ENCODE measurements around the gene FSTL1. TPM values are rescaled to one million over a fixed set of nuclear protein-coding genes. Genes with fewer than 3 reads are reported as not detected.

The FSTL1 gene
- total RNA-seq, 1 donor = 2,074 TPM

DNA sequence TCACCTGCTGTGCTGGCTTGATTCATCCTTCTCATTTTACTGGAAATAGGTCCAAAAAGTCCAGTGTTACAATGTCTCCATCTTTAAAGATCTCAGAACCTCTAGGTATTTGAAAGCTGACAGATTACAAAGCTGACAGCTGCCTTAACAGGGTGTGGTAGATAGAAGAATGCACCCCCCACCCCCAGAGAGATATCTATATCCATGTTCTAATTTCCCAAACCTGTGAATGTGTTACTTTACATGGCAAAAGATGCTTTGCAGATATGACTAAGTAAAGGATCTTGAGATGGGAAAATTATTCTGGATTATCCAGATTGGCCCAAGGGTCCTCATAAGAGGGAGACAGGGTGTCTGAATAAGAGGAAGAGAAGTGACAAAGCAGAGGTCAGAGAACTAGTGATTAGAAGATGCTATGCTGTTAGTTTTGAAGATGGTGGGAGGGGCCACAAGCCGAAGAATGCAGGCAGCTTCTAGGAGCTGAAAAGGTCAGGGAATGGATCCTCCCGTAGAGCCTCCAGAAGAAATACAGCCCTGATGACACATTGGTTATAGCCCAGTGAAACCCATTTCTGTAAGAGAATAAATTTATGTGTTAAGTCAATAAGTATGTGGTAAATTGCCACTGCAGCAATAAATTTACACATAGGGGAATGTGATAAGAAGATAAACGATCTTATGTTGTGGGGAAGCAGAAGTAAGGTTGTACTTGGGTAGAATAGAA lies 21.5 kb upstream of the FSTL1 start:
- peaks cover 58% of the 10 kb centered on the region for H3K4me1 ChIP-seq (ENCODE audit: insufficient read depth, low read length)
- no peak overlapping the region for H2AFZ ChIP-seq (ENCODE audit: low read length)
- H3K27ac ChIP-seq (ENCODE audit: low read depth, low read length) = peak overlapping the region; percentile 48
- no peaks in the 10 kb centered on the region for H4K20me1 ChIP-seq (ENCODE audit: insufficient read depth, low read length)
- DNase-seq (ENCODE audit: insufficient read length, low spot score, missing footprints) = peak; percentile 62
- H3K4me2 ChIP-seq (ENCODE audit: insufficient read depth, low read length) = peak overlapping the region; percentile 59
- no peaks in the 10 kb centered on the region for H3K27me3 ChIP-seq (ENCODE audit: insufficient read depth, low read length)
- H3K79me2 ChIP-seq (ENCODE audit: insufficient read depth, low read length) = no peaks in the 10 kb centered on the region
- H3K4me3 ChIP-seq (ENCODE audit: insufficient read depth, low read length) = no peak overlapping the region
- TF ChIP-seq, protein P1, sequence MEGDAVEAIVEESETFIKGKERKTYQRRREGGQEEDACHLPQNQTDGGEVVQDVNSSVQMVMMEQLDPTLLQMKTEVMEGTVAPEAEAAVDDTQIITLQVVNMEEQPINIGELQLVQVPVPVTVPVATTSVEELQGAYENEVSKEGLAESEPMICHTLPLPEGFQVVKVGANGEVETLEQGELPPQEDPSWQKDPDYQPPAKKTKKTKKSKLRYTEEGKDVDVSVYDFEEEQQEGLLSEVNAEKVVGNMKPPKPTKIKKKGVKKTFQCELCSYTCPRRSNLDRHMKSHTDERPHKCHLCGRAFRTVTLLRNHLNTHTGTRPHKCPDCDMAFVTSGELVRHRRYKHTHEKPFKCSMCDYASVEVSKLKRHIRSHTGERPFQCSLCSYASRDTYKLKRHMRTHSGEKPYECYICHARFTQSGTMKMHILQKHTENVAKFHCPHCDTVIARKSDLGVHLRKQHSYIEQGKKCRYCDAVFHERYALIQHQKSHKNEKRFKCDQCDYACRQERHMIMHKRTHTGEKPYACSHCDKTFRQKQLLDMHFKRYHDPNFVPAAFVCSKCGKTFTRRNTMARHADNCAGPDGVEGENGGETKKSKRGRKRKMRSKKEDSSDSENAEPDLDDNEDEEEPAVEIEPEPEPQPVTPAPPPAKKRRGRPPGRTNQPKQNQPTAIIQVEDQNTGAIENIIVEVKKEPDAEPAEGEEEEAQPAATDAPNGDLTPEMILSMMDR (IDR thresholded peaks at IDR 0.05; ENCODE audit: extremely low read depth, low read depth, low read length) = no peak
- H3K36me3 ChIP-seq (ENCODE audit: insufficient read depth, low read length) = no peaks in the 10 kb centered on the region
- H3K9me3 ChIP-seq (ENCODE audit: low read depth, low read length) = no peaks in the 10 kb centered on the region

DNA sequence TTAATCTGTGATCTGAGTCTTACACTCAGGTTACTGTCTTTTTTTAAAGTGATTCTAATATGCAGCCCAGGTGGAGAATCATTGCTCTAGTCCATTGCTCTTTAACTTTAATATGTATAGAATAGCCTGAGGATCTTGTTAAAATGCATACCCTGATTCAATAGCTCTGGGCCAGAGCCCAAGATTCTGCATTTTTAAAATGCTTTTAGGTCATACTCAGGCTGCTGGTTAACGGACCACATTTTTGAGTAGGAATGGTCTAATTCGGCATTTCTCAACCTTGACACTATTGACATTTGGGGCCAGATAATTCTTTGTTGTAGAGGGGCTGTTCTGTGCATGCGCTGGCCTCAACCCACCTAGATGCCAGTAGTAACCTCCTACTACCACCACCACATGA lies 20.9 kb upstream of the FSTL1 start:
- H4K20me1 ChIP-seq (ENCODE audit: insufficient read depth, low read length) = no peaks in the 10 kb centered on the region
- H3K27me3 ChIP-seq (ENCODE audit: insufficient read depth, low read length) = no peaks in the 10 kb centered on the region
- H3K4me1 ChIP-seq (ENCODE audit: insufficient read depth, low read length) = peaks cover 58% of the 10 kb centered on the region
- peak overlapping the region; percentile 59 for H3K4me2 ChIP-seq (ENCODE audit: insufficient read depth, low read length)
- H3K4me3 ChIP-seq (ENCODE audit: insufficient read depth, low read length) = peak overlapping the region; percentile 18
- no peaks in the 10 kb centered on the region for H3K79me2 ChIP-seq (ENCODE audit: insufficient read depth, low read length)
- peak overlapping the region; percentile 48 for H3K27ac ChIP-seq (ENCODE audit: low read depth, low read length)
- H2AFZ ChIP-seq (ENCODE audit: low read length) = no peak overlapping the region
- no peaks in the 10 kb centered on the region for H3K9me3 ChIP-seq (ENCODE audit: low read depth, low read length)
- no peak for DNase-seq (ENCODE audit: insufficient read length, low spot score, missing footprints)
- H3K36me3 ChIP-seq (ENCODE audit: insufficient read depth, low read length) = no peaks in the 10 kb centered on the region
- TF ChIP-seq, protein P1 (IDR thresholded peaks at IDR 0.05; ENCODE audit: extremely low read depth, low read depth, low read length) = no peak

DNA sequence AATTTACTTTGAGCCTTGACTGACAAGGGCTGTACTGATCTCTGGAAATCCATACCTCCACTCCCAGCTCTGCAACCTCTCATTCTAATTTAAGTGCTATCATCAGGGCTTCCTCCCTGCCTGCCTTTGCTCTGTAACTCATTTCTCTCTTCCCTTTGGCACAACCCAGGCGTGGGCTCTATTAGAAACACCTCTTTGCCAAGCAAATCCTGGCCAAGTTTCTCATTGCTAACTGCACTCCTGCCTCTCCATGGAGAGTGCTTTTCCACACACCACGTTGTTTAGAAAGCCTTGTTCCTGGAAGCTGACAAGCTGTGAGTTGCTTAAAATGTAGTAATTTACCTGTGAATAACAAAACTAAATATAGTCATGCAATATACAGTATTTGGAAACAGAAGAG lies 20.1 kb upstream of the FSTL1 start:
- H3K27me3 ChIP-seq (ENCODE audit: insufficient read depth, low read length) = no peaks in the 10 kb centered on the region
- H3K4me2 ChIP-seq (ENCODE audit: insufficient read depth, low read length) = peak overlapping the region; percentile 59
- H4K20me1 ChIP-seq (ENCODE audit: insufficient read depth, low read length) = no peaks in the 10 kb centered on the region
- peak overlapping the region; percentile 11 for H2AFZ ChIP-seq (ENCODE audit: low read length)
- H3K4me1 ChIP-seq (ENCODE audit: insufficient read depth, low read length) = peaks cover 58% of the 10 kb centered on the region
- no peaks in the 10 kb centered on the region for H3K9me3 ChIP-seq (ENCODE audit: low read depth, low read length)
- no peaks in the 10 kb centered on the region for H3K79me2 ChIP-seq (ENCODE audit: insufficient read depth, low read length)
- no peak overlapping the region for H3K4me3 ChIP-seq (ENCODE audit: insufficient read depth, low read length)
- peak overlapping the region; percentile 48 for H3K27ac ChIP-seq (ENCODE audit: low read depth, low read length)
- DNase-seq (ENCODE audit: insufficient read length, low spot score, missing footprints) = no peak
- no peaks in the 10 kb centered on the region for H3K36me3 ChIP-seq (ENCODE audit: insufficient read depth, low read length)
- TF ChIP-seq, protein P1 (IDR thresholded peaks at IDR 0.05; ENCODE audit: extremely low read depth, low read depth, low read length) = no peak

DNA sequence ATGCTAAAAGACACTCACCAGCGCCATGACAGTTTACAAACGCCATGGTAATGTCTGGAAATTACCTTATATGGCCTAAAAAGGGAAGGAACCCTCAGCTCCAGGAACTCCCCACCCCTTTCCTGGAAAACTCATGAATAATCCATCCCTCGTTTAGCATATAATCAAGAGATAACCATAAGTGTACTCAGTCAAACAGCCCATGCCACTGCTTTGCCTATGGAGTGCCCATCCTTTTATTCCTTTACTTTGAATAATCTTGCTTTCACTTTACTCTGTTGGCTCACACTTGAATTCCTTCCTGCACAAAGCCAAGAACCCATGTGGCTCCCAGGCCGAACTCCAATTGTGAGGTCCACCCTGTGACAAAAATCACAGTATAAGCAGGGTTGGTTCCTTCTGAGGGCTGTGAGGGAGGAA lies 19.1 kb upstream of the FSTL1 start:
- Histone ChIP-seq H3K4me3 (ENCODE audit: insufficient read depth, low read length) (no peak overlapping the region), H3K27ac (ENCODE audit: low read depth, low read length) (peak overlapping the region; percentile 48), H3K79me2 (ENCODE audit: insufficient read depth, low read length) (no peaks in the 10 kb centered on the region), H3K36me3 (ENCODE audit: insufficient read depth, low read length) (no peaks in the 10 kb centered on the region), H3K4me1 (ENCODE audit: insufficient read depth, low read length) (peaks cover 58% of the 10 kb centered on the region), H4K20me1 (ENCODE audit: insufficient read depth, low read length) (no peaks in the 10 kb centered on the region), H3K27me3 (ENCODE audit: insufficient read depth, low read length) (no peaks in the 10 kb centered on the region), H2AFZ (ENCODE audit: low read length) (peak overlapping the region; percentile 43), H3K4me2 (ENCODE audit: insufficient read depth, low read length) (peak overlapping the region; percentile 59), H3K9me3 (ENCODE audit: low read depth, low read length) (no peaks in the 10 kb centered on the region)
- no peak for DNase-seq (ENCODE audit: insufficient read length, low spot score, missing footprints)
- TF ChIP-seq, protein P1 (IDR thresholded peaks at IDR 0.05; ENCODE audit: extremely low read depth, low read depth, low read length) = no peak

All from osteoblast (primary cell).